Measurements from ENCODE around the gene CIITA.

CIITA gene

GRCh38 chr16:10862438-10862837 lies 14.6 kb upstream of the CIITA start:
- no peak overlapping the region for H3K4me3 ChIP-seq (ENCODE audit: control insufficient read depth in 1 of 7, extremely low read depth in 1 of 7, insufficient read depth in 4 of 7, low read depth in 2 of 7, low read length in 6 of 7)
- WGBS (ENCODE audit: insufficient coverage) = 52% methylated on average over 2 of the region's 2 CpGs
- H3K4me1 ChIP-seq (ENCODE audit: control extremely low read depth in 1 of 4, control insufficient read depth in 4 of 4, insufficient read depth in 4 of 4, low read length in 3 of 4) = peaks cover 2 to 26% (median 15%) of the 10 kb centered on the region in 4 experiments
- no peak overlapping the region for H3K27ac ChIP-seq (ENCODE audit: insufficient read depth in 1 of 2, low read depth in 1 of 2, low read length in 2 of 2, poor library complexity in 1 of 2, severe bottlenecking in 2 of 2)
- H3K9me3 ChIP-seq (ENCODE audit: control extremely low read depth in 1 of 5, control insufficient read depth in 4 of 5, insufficient read depth in 2 of 5, low read depth in 1 of 5, low read length in 4 of 5) = no peaks in the 10 kb centered on the region
- H3K36me3 ChIP-seq (ENCODE audit: control insufficient read depth in 4 of 4, insufficient read depth in 4 of 4, low read length in 3 of 4) = no peaks in the 10 kb centered on the region
- H3K27me3 ChIP-seq (replicated peaks in 2 of 5; ENCODE audit: control insufficient read depth in 4 of 5, insufficient read depth in 5 of 5, low read length in 4 of 5) = no peaks in the 10 kb centered on the region
- ChIA-PET POLR2A (no interaction called here), CTCF (interaction anchor here (1.5 to 1.6 kb wide), 3 partner anchors 24 to 54 kb away, joined by 3 to 4 read pairs (median 3); no protein-coding TSS in a partner anchor)
- DNase-seq = peak; percentile 64 to 85 (median 82)

- H3K9me3 ChIP-seq (ENCODE audit: control extremely low read depth in 1 of 5, control insufficient read depth in 4 of 5, insufficient read depth in 2 of 5, low read depth in 1 of 5, low read length in 4 of 5) = no peaks in the 10 kb centered on the region
- H3K27ac ChIP-seq (ENCODE audit: insufficient read depth in 1 of 2, low read depth in 1 of 2, low read length in 2 of 2, poor library complexity in 1 of 2, severe bottlenecking in 2 of 2) = no peak overlapping the region
- ChIA-PET CTCF (interaction anchor here (0.6 to 3.0 kb wide), 2 partner anchors 28 to 53 kb away, joined by 3 to 9 read pairs; no protein-coding TSS in a partner anchor), POLR2A (interaction anchor here (0.5 kb wide), 1 partner anchor 504 kb away, joined by 3 read pairs; no protein-coding TSS in a partner anchor)
- 91% methylated on average over 11 of the region's 13 CpGs for WGBS (ENCODE audit: insufficient coverage)
- no peaks in the 10 kb centered on the region for H3K27me3 ChIP-seq (replicated peaks in 2 of 5; ENCODE audit: control insufficient read depth in 4 of 5, insufficient read depth in 5 of 5, low read length in 4 of 5)
- DNase-seq = no peak
- H3K4me1 ChIP-seq (ENCODE audit: control extremely low read depth in 1 of 4, control insufficient read depth in 4 of 4, insufficient read depth in 4 of 4, low read length in 3 of 4) = peaks cover 20 to 64% (median 53%) of the 10 kb centered on the region in 4 experiments
- H3K36me3 ChIP-seq (ENCODE audit: control insufficient read depth in 4 of 4, insufficient read depth in 4 of 4, low read length in 3 of 4) = no peaks in the 10 kb centered on the region
- H3K4me3 ChIP-seq (ENCODE audit: control insufficient read depth in 1 of 7, extremely low read depth in 1 of 7, insufficient read depth in 4 of 7, low read depth in 2 of 7, low read length in 6 of 7) = no peak overlapping the region
Observed at GRCh38 chr16:10865991-10866966, 10.7 kb upstream of the CIITA start.

- no peak overlapping the region for H3K27ac ChIP-seq (ENCODE audit: insufficient read depth in 1 of 2, low read depth in 1 of 2, low read length in 2 of 2, poor library complexity in 1 of 2, severe bottlenecking in 2 of 2)
Observed at GRCh38 chr16:10867199-10867598, 9.8 kb upstream of the CIITA start.

GRCh38 chr16:10868104-10868595 lies 8.9 kb upstream of the CIITA start:
- DNase-seq = no peak
- Histone ChIP-seq H3K4me3 (ENCODE audit: control insufficient read depth in 1 of 7, extremely low read depth in 1 of 7, insufficient read depth in 4 of 7, low read depth in 2 of 7, low read length in 6 of 7) (peak overlapping the region in 2 of 7 experiments; percentile 25 to 59), H3K9me3 (ENCODE audit: control extremely low read depth in 1 of 5, control insufficient read depth in 4 of 5, insufficient read depth in 2 of 5, low read depth in 1 of 5, low read length in 4 of 5) (no peaks in the 10 kb centered on the region), H3K36me3 (ENCODE audit: control insufficient read depth in 4 of 4, insufficient read depth in 4 of 4, low read length in 3 of 4) (no peaks in the 10 kb centered on the region), H3K4me1 (ENCODE audit: control extremely low read depth in 1 of 4, control insufficient read depth in 4 of 4, insufficient read depth in 4 of 4, low read length in 3 of 4) (peaks cover 25 to 76% (median 59%) of the 10 kb centered on the region in 4 experiments), H3K27me3 (replicated peaks in 2 of 5; ENCODE audit: control insufficient read depth in 4 of 5, insufficient read depth in 5 of 5, low read length in 4 of 5) (no peaks in the 10 kb centered on the region), H3K27ac (ENCODE audit: insufficient read depth in 1 of 2, low read depth in 1 of 2, low read length in 2 of 2, poor library complexity in 1 of 2, severe bottlenecking in 2 of 2) (no peak overlapping the region)
- POLR2A ChIA-PET = interaction anchor here (1.5 kb wide), 2 partner anchors 11 to 19 kb away, joined by 4 read pairs; no protein-coding TSS in a partner anchor
- 17% methylated on average over 4 of the region's 6 CpGs for WGBS (ENCODE audit: insufficient coverage)
- CTCF ChIA-PET = interaction anchor here (0.5 to 3.0 kb wide), 9 partner anchors 9 to 112 kb away, joined by 3 to 9 read pairs (median 4); partner anchors contain the start of gene CIITA

More at GRCh38 chr16:10867199-10867598, 9.8 kb upstream of the CIITA start:
- no peaks in the 10 kb centered on the region for H3K27me3 ChIP-seq (replicated peaks in 2 of 5; ENCODE audit: control insufficient read depth in 4 of 5, insufficient read depth in 5 of 5, low read length in 4 of 5)
- WGBS (ENCODE audit: insufficient coverage) = 97% methylated on average over 3 of the region's 6 CpGs
- H3K4me3 ChIP-seq (ENCODE audit: control insufficient read depth in 1 of 7, extremely low read depth in 1 of 7, insufficient read depth in 4 of 7, low read depth in 2 of 7, low read length in 6 of 7) = no peak overlapping the region
- CTCF ChIA-PET = interaction anchor here (0.7 to 3.0 kb wide), 3 partner anchors 14 to 85 kb away, joined by 3 to 9 read pairs (median 3); no protein-coding TSS in a partner anchor
- no peak for DNase-seq
- H3K4me1 ChIP-seq (ENCODE audit: control extremely low read depth in 1 of 4, control insufficient read depth in 4 of 4, insufficient read depth in 4 of 4, low read length in 3 of 4) = peaks cover 25 to 74% (median 61%) of the 10 kb centered on the region in 4 experiments
- H3K9me3 ChIP-seq (ENCODE audit: control extremely low read depth in 1 of 5, control insufficient read depth in 4 of 5, insufficient read depth in 2 of 5, low read depth in 1 of 5, low read length in 4 of 5) = no peaks in the 10 kb centered on the region
- POLR2A ChIA-PET = interaction anchor here (0.5 kb wide), 1 partner anchor 505 kb away, joined by 3 read pairs; no protein-coding TSS in a partner anchor
- no peaks in the 10 kb centered on the region for H3K36me3 ChIP-seq (ENCODE audit: control insufficient read depth in 4 of 4, insufficient read depth in 4 of 4, low read length in 3 of 4)

GRCh38 chr16:10868596-10869469 lies 8.2 kb upstream of the CIITA start:
- POLR2A ChIA-PET = interaction anchor here (1.5 kb wide), 2 partner anchors 10 to 18 kb away, joined by 4 read pairs; no protein-coding TSS in a partner anchor
- Histone ChIP-seq H3K27ac (ENCODE audit: insufficient read depth in 1 of 2, low read depth in 1 of 2, low read length in 2 of 2, poor library complexity in 1 of 2, severe bottlenecking in 2 of 2) (peak overlapping the region in 1 of 2 experiments; percentile 62), H3K4me1 (ENCODE audit: control extremely low read depth in 1 of 4, control insufficient read depth in 4 of 4, insufficient read depth in 4 of 4, low read length in 3 of 4) (peaks cover 25 to 78% (median 59%) of the 10 kb centered on the region in 4 experiments), H3K9me3 (ENCODE audit: control extremely low read depth in 1 of 5, control insufficient read depth in 4 of 5, insufficient read depth in 2 of 5, low read depth in 1 of 5, low read length in 4 of 5) (no peaks in the 10 kb centered on the region), H3K36me3 (ENCODE audit: control insufficient read depth in 4 of 4, insufficient read depth in 4 of 4, low read length in 3 of 4) (no peaks in the 10 kb centered on the region), H3K27me3 (replicated peaks in 2 of 5; ENCODE audit: control insufficient read depth in 4 of 5, insufficient read depth in 5 of 5, low read length in 4 of 5) (no peaks in the 10 kb centered on the region), H3K4me3 (ENCODE audit: control insufficient read depth in 1 of 7, extremely low read depth in 1 of 7, insufficient read depth in 4 of 7, low read depth in 2 of 7, low read length in 6 of 7) (peak overlapping the region in 6 of 7 experiments; percentile 6 to 63 (median 50))
- CTCF ChIA-PET = interaction anchor here (1.1 to 3.0 kb wide), 7 partner anchors 9 to 50 kb away, joined by 3 to 9 read pairs (median 5); no protein-coding TSS in a partner anchor
- peak; percentile 78 to 95 (median 93) for DNase-seq
- 22% methylated on average over 11 of the region's 13 CpGs for WGBS (ENCODE audit: insufficient coverage)

- CTCF ChIA-PET = interaction anchor here (1.3 to 1.4 kb wide), 2 partner anchors 13 to 48 kb away, joined by 3 to 7 read pairs; no protein-coding TSS in a partner anchor
- peak; percentile 71 to 94 (median 92) for DNase-seq
Observed at GRCh38 chr16:10870137-10870776, 6.7 kb upstream of the CIITA start.

More at GRCh38 chr16:10870137-10870776, 6.7 kb upstream of the CIITA start:
- POLR2A ChIA-PET = interaction anchor here (0.6 to 1.4 kb wide), 3 partner anchors 23 to 49 kb away, joined by 4 to 8 read pairs (median 5); no protein-coding TSS in a partner anchor
- peak overlapping the region in 2 of 7 experiments; percentile 2 to 11 for H3K4me3 ChIP-seq (ENCODE audit: control insufficient read depth in 1 of 7, extremely low read depth in 1 of 7, insufficient read depth in 4 of 7, low read depth in 2 of 7, low read length in 6 of 7)
- H3K27ac ChIP-seq (ENCODE audit: insufficient read depth in 1 of 2, low read depth in 1 of 2, low read length in 2 of 2, poor library complexity in 1 of 2, severe bottlenecking in 2 of 2) = peak overlapping the region in 1 of 2 experiments; percentile 40
- peaks cover 27 to 90% (median 68%) of the 10 kb centered on the region in 4 experiments for H3K4me1 ChIP-seq (ENCODE audit: control extremely low read depth in 1 of 4, control insufficient read depth in 4 of 4, insufficient read depth in 4 of 4, low read length in 3 of 4)
- H3K9me3 ChIP-seq (ENCODE audit: control extremely low read depth in 1 of 5, control insufficient read depth in 4 of 5, insufficient read depth in 2 of 5, low read depth in 1 of 5, low read length in 4 of 5) = no peaks in the 10 kb centered on the region
- H3K36me3 ChIP-seq (ENCODE audit: control insufficient read depth in 4 of 4, insufficient read depth in 4 of 4, low read length in 3 of 4) = no peaks in the 10 kb centered on the region
- no peaks in the 10 kb centered on the region for H3K27me3 ChIP-seq (replicated peaks in 2 of 5; ENCODE audit: control insufficient read depth in 4 of 5, insufficient read depth in 5 of 5, low read length in 4 of 5)
- WGBS (ENCODE audit: insufficient coverage) = 80% methylated on average over 5 of the region's 5 CpGs
